Measurements from ENCODE around the gene ZNF512B.

GRCh38 chr20:63982937-63983336, 13.2 kb upstream of the ZNF512B start:
- TF ChIP-seq EP300 (IDR thresholded peaks at IDR 0.05) (no peak), CTCF (IDR thresholded peaks at IDR 0.05) (no peak), POLR2AphosphoS5 (IDR thresholded peaks at IDR 0.05) (no peak)
